ENCODE measurements around the gene SYPL1.

GRCh38 chr7:106120500-106120899 is 8.4 kb upstream of the SYPL1 start:
- TF ChIP-seq CTCF (IDR thresholded peaks at IDR 0.05; ENCODE audit: low read depth, low read length, poor library complexity, severe bottlenecking) (no peak), EZH2phosphoT487 (IDR thresholded peaks at IDR 0.05; ENCODE audit: borderline replicate concordance, low read length) (no peak)

Data from DOHH2 (cell line).